ENCODE results near the gene SGF29.

- no peak for TF ChIP-seq EZH2 (IDR thresholded peaks at IDR 0.05; ENCODE audit: low read length)
- TF ChIP-seq CTCF (optimal IDR thresholded peaks at IDR 0.05 in 1 of 3, IDR thresholded peaks at IDR 0.05 in 1 of 3, conservative IDR thresholded peaks at IDR 0.05 in 1 of 3; ENCODE audit: extremely low read depth in 1 of 3, insufficient read depth in 2 of 3, low read length in 3 of 3), result no peak
Observed at GRCh38 chr16:28610595-28611191, 57.0 kb downstream of the SGF29 start.
